GM19463 (cell line): Measurements from ENCODE around the gene SIGLEC10.
A peak's percentile ranks its signal among the peaks of the same experiment; 100 is the strongest.

ENCODE experiments used
- ATAC-seq: cut with Tn5 transposase; IDR thresholded peaks from one replicate; pipeline ENCODE4 v1.9.1; 2021; ENCODE audit warnings: mild to moderate bottlenecking, moderate library complexity; ENCODE audit not compliant: unreplicated experiment

Gene SIGLEC10

GRCh38 chr19:51367565-51368365 lies 49.7 kb downstream of the SIGLEC10 start:
- peak; percentile 73 for ATAC-seq

GRCh38 chr19:51367255-51367564 lies 50.2 kb downstream of the SIGLEC10 start:
- ATAC-seq: no peak

- ATAC-seq: peak; percentile 48
Observed at GRCh38 chr19:51366389-51367254, 50.8 kb downstream of the SIGLEC10 start.

- ATAC-seq: no peak
Observed at GRCh38 chr19:51365965-51366388, 51.5 kb downstream of the SIGLEC10 start, which contains the start of gene ETFB. TSS of gene ETFB (minus strand) at chr19:51366388. CDS start at chr19:51366326, 62 bp downstream.

GRCh38 chr19:51365211-51365964 lies 52.1 kb downstream of the SIGLEC10 start:
- no peak for ATAC-seq

- no peak for ATAC-seq
Observed at GRCh38 chr19:51364200-51365106, 53.0 kb downstream of the SIGLEC10 start.

- ATAC-seq: no peak
Observed at GRCh38 chr19:51361239-51361638, 56.2 kb downstream of the SIGLEC10 start.
